Activated CD8-positive, alpha-beta memory T cell treated with anti-CD3 and anti-CD28 coated beads, Interleukin-2, amount 50 U/mL, for 24 hours (primary cell): ENCODE data around the gene NT5DC2.

Experiments
- DNase-seq: peaks from one replicate; pipeline ENCODE4 v3.0.0-alpha.2; 2020; ENCODE audit errors: extremely low read depth

NT5DC2 gene

GRCh38 chr3:52524752-52525679 is 8.6 kb downstream of the NT5DC2 start:
- DNase-seq: no peak

- no peak for DNase-seq
These were observed 9.4 kb downstream of the NT5DC2 start for GRCh38 chr3:52524258-52524751.

- DNase-seq: no peak
These were observed 10.0 kb downstream of the NT5DC2 start for GRCh38 chr3:52523386-52524257.

GRCh38 chr3:52522651-52523251 is 10.9 kb downstream of the NT5DC2 start:
- no peak for DNase-seq

- no peak for DNase-seq
These were observed 11.6 kb downstream of the NT5DC2 start for GRCh38 chr3:52521881-52522650.

GRCh38 chr3:52521488-52521824 is 12.2 kb downstream of the NT5DC2 start:
- DNase-seq: no peak

- DNase-seq: no peak
These were observed 12.8 kb downstream of the NT5DC2 start for GRCh38 chr3:52520716-52521487.

- no peak for DNase-seq
These were observed 13.5 kb downstream of the NT5DC2 start for GRCh38 chr3:52520141-52520667.

- DNase-seq: no peak
These were observed 14.1 kb downstream of the NT5DC2 start for GRCh38 chr3:52519445-52520140.

- DNase-seq: no peak
These were observed 14.8 kb downstream of the NT5DC2 start for GRCh38 chr3:52518723-52519444.

GRCh38 chr3:52517796-52518722 is 15.6 kb downstream of the NT5DC2 start:
- no peak for DNase-seq

- DNase-seq: no peak
These were observed 17.0 kb downstream of the NT5DC2 start for GRCh38 chr3:52516509-52517195.

GRCh38 chr3:52515192-52515591 is 18.5 kb downstream of the NT5DC2 start:
- DNase-seq: no peak

- DNase-seq: no peak
These were observed 19.1 kb downstream of the NT5DC2 start for GRCh38 chr3:52514576-52514975.

GRCh38 chr3:52513281-52513680 is 20.4 kb downstream of the NT5DC2 start:
- DNase-seq: no peak

- no peak for DNase-seq
These were observed 20.9 kb downstream of the NT5DC2 start for GRCh38 chr3:52512727-52513126.

- no peak for DNase-seq
These were observed 21.6 kb downstream of the NT5DC2 start for GRCh38 chr3:52512105-52512504.
